Ishikawa (cell line): ENCODE data around the gene TSPEAR.

Experiments used
- CEBPB ChIP-seq: IDR thresholded peaks from 2 replicates; pipeline ENCODE4 v1.6.1; 2012
- CREB1 ChIP-seq: IDR thresholded peaks from 2 replicates; pipeline ENCODE4 v1.6.1; 2012; ENCODE audit warnings: low read depth
- EGR1 ChIP-seq: IDR thresholded peaks from 2 replicates; pipeline ENCODE4 v1.6.1; 2012
- EP300 ChIP-seq: IDR thresholded peaks from 2 replicates; pipeline ENCODE4 v1.6.1; 2012; ENCODE audit warnings: borderline replicate concordance
- FOXM1 ChIP-seq: IDR thresholded peaks from 2 replicates; pipeline ENCODE4 v1.6.1; 2012; ENCODE audit warnings: low read depth, borderline replicate concordance
- MAX ChIP-seq: IDR thresholded peaks from 2 replicates; pipeline ENCODE4 v1.6.1; 2012
- NFIC ChIP-seq: IDR thresholded peaks from 2 replicates; pipeline ENCODE4 v1.6.1; 2012
- RAD21 ChIP-seq: IDR thresholded peaks from 2 replicates; pipeline ENCODE4 v1.6.1; 2012; ENCODE audit warnings: low read depth
- TAF1 ChIP-seq: IDR thresholded peaks from 2 replicates; pipeline ENCODE4 v1.6.1; 2012; ENCODE audit warnings: low read depth, mild to moderate bottlenecking
- TCF12 ChIP-seq: IDR thresholded peaks from 2 replicates; pipeline ENCODE4 v1.6.1; 2012; ENCODE audit warnings: low read depth
- TEAD4 ChIP-seq: IDR thresholded peaks from 2 replicates; pipeline ENCODE4 v1.6.1; 2012
- YY1 ChIP-seq: IDR thresholded peaks from 2 replicates; pipeline ENCODE4 v1.6.1; 2012; ENCODE audit warnings: low read depth
- ZBTB7A ChIP-seq: IDR thresholded peaks from 2 replicates; pipeline ENCODE4 v1.6.1; 2012; ENCODE audit warnings: low read depth
- TF ChIP-seq, protein P1 (sequence below): IDR thresholded peaks from 2 replicates; pipeline ENCODE4 v1.6.1; 2012
- TF ChIP-seq, protein P2 (sequence below): IDR thresholded peaks from 2 replicates; pipeline ENCODE4 v1.6.1; 2012; ENCODE audit warnings: low read depth, mild to moderate bottlenecking

TSPEAR gene

DNA sequence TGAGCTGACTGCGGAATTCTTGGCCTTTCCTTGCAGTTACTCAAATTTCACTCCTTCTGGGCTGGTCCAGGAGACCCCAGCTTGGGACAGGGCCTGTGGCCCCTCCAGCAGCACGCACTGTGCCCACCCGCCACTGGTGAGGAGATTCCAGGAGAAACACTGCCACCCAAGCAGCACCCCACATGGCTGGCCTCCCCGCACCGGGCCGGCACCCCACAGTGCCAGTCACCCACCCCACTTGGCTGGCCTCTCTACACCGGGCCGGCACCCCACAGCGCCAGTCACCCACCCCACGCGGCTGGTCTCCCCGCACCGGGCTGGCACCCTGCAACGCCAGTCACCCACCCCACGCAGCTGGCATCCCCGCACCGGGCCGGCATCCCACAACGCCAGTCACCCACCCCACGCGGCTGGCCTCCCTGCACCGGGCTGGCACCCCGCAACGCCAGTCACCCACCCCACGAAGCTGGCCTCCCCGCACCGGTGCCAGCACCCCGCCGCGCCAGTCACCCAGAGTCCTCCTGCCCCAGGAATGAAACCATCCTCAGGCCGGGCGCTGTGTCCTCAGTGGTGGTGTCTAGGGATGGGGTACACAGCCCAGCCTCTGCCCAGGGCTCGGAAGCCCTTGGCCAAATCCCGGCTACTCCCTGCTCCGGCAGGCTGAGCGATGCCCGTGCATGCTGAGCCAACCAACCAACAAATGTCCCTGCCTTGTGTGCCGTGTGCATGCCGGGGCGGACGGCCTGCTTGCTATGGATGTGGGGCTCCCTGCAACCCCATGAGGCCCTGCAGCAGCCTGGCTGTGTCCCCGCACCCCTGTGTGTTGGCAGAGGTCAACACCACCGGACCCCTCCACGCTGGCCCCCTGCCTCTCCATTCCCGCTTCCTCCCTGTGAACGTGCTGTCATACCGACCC is 38.6 kb upstream of the TSPEAR start:
- TF ChIP-seq FOXM1 (no peak), ZBTB7A (no peak), NFIC (no peak), TAF1 (no peak), CEBPB (no peak), YY1 (no peak), TCF12 (no peak), MAX (no peak), EP300 (no peak), EGR1 (no peak), RAD21 (no peak), TEAD4 (no peak)
- TF ChIP-seq, protein P1, sequence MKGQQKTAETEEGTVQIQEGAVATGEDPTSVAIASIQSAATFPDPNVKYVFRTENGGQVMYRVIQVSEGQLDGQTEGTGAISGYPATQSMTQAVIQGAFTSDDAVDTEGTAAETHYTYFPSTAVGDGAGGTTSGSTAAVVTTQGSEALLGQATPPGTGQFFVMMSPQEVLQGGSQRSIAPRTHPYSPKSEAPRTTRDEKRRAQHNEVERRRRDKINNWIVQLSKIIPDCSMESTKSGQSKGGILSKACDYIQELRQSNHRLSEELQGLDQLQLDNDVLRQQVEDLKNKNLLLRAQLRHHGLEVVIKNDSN = no peak
- TF ChIP-seq, protein P2, sequence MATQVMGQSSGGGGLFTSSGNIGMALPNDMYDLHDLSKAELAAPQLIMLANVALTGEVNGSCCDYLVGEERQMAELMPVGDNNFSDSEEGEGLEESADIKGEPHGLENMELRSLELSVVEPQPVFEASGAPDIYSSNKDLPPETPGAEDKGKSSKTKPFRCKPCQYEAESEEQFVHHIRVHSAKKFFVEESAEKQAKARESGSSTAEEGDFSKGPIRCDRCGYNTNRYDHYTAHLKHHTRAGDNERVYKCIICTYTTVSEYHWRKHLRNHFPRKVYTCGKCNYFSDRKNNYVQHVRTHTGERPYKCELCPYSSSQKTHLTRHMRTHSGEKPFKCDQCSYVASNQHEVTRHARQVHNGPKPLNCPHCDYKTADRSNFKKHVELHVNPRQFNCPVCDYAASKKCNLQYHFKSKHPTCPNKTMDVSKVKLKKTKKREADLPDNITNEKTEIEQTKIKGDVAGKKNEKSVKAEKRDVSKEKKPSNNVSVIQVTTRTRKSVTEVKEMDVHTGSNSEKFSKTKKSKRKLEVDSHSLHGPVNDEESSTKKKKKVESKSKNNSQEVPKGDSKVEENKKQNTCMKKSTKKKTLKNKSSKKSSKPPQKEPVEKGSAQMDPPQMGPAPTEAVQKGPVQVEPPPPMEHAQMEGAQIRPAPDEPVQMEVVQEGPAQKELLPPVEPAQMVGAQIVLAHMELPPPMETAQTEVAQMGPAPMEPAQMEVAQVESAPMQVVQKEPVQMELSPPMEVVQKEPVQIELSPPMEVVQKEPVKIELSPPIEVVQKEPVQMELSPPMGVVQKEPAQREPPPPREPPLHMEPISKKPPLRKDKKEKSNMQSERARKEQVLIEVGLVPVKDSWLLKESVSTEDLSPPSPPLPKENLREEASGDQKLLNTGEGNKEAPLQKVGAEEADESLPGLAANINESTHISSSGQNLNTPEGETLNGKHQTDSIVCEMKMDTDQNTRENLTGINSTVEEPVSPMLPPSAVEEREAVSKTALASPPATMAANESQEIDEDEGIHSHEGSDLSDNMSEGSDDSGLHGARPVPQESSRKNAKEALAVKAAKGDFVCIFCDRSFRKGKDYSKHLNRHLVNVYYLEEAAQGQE = no peak

GRCh38 chr21:44749116-44749758 is 37.9 kb upstream of the TSPEAR start:
- TF ChIP-seq CREB1 (no peak), YY1 (no peak), NFIC (no peak), MAX (no peak), FOXM1 (no peak), TEAD4 (no peak), EP300 (no peak), EGR1 (no peak), TCF12 (no peak), CEBPB (no peak), ZBTB7A (no peak)
- TF ChIP-seq, protein P2 = no peak

DNA sequence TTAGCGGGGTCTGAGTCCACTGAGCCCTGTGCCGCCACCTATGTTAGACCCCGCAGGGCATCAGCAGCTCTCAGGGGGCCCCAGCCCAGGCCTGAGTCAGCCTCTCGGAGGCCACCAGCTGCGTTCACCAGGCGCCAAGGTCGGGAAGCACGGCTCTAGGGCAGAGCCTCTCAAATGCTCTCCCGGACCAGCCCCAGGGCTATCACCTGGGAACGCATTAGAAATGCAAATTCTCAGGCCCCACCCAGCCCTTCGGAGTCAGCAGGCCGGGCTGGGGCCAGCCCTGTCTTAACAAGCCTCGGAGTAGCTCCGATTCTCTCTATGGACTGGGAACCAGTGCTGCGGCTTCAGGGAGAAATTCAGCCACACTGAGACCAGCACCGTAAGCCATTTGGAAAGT is 37.2 kb upstream of the TSPEAR start:
- TF ChIP-seq ZBTB7A = no peak
- TF ChIP-seq, protein P1 = no peak

GRCh38 chr21:44742418-44743153 is 31.2 kb upstream of the TSPEAR start:
- no peak for TF ChIP-seq TAF1
- TF ChIP-seq RAD21 = peak; percentile 74

DNA sequence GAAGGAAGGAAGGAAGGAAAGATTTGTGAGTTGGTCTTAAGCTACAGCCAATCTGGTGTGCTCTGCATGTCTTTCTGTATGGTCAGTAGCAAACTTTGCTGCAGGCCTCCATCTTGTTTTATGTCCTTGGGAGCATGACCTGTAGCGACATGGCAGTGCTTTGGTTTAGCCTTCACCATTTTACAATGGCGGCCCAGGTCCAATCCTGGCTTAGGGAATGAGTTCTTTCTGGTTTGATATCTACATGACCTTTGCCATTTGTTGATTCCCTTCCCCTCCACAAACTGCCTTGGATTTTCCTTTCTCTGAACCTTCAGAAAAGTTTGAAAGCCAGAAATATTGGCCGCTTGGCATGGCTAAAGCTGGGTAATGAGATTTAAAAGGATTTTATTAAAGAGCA is 30.5 kb upstream of the TSPEAR start:
- TF ChIP-seq NFIC (no peak), CEBPB (no peak), ZBTB7A (no peak), MAX (no peak), FOXM1 (no peak), YY1 (no peak), RAD21 (no peak)
- TF ChIP-seq, protein P2 = no peak
